HEK293T (cell line): ENCODE results near the gene APOL2.

Experiments
- ARNT ChIP-seq: fragments of 450-650 bp; IDR thresholded peaks from 2 replicates; pipeline ENCODE4 v1.6.1; 2017; ENCODE audit warnings: mild to moderate bottlenecking
- BHLHE40 ChIP-seq: fragments of 450-650 bp; IDR thresholded peaks from 2 replicates; pipeline ENCODE4 v1.6.1; 2016; ENCODE audit warnings: mild to moderate bottlenecking, moderate library complexity, borderline replicate concordance
- CTBP1 ChIP-seq: fragments of 450-650 bp; IDR thresholded peaks from 2 replicates; pipeline ENCODE4 v1.6.1; 2016; ENCODE audit warnings: borderline replicate concordance
- ELF4 ChIP-seq: fragments of 450-650 bp; IDR thresholded peaks from 2 replicates; pipeline ENCODE4 v1.6.1; 2017; ENCODE audit warnings: antibody characterized with exemption
- FOXA1 ChIP-seq: fragments of 450-650 bp; IDR thresholded peaks from 2 replicates; pipeline ENCODE4 v1.6.1; 2016; ENCODE audit warnings: mild to moderate bottlenecking
- FOXK2 ChIP-seq: fragments of 450-650 bp; IDR thresholded peaks from 2 replicates; pipeline ENCODE4 v1.6.1; 2016; ENCODE audit warnings: mild to moderate bottlenecking
- L3MBTL2 ChIP-seq: fragments of 450-650 bp; conservative IDR thresholded peaks from 2 replicates; pipeline ENCODE4 v1.6.1; 2016; ENCODE audit warnings: mild to moderate bottlenecking
- SUZ12 ChIP-seq: fragments of 450-650 bp; IDR thresholded peaks from 2 replicates; pipeline ENCODE4 v1.6.1; 2016; ENCODE audit warnings: mild to moderate bottlenecking
- TARDBP ChIP-seq: fragments of 450-650 bp; IDR thresholded peaks from 2 replicates; pipeline ENCODE4 v1.6.1; 2016
- TF ChIP-seq, protein P1 (sequence below): fragments of 450-650 bp; IDR thresholded peaks from 2 replicates; pipeline ENCODE4 v1.6.1; 2016

GRCh38 chr22:36239150-36239400 is 252 bp downstream of the APOL2 start:
- TF ChIP-seq BHLHE40 = no peak
- TF ChIP-seq TARDBP = no peak
- no peak for TF ChIP-seq SUZ12
- no peak for TF ChIP-seq FOXK2
- no peak for TF ChIP-seq CTBP1
- no peak for TF ChIP-seq ELF4
- no peak for TF ChIP-seq L3MBTL2
- TF ChIP-seq FOXA1 = no peak
- TF ChIP-seq ARNT = no peak
- TF ChIP-seq, protein P1, sequence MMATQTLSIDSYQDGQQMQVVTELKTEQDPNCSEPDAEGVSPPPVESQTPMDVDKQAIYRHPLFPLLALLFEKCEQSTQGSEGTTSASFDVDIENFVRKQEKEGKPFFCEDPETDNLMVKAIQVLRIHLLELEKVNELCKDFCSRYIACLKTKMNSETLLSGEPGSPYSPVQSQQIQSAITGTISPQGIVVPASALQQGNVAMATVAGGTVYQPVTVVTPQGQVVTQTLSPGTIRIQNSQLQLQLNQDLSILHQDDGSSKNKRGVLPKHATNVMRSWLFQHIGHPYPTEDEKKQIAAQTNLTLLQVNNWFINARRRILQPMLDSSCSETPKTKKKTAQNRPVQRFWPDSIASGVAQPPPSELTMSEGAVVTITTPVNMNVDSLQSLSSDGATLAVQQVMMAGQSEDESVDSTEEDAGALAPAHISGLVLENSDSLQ = no peak
